Mucosa of rectum (tissue), 2 donors: Measurements from ENCODE around the gene DAZAP2.

Experiments
- H3K27ac ChIP-seq, 2 donors: one replicate each; pipeline ENCODE4 v1.7.0; 2013; ENCODE audit warnings: inconsistent platforms in 2 of 2, low read depth in 2 of 2, low read length in 2 of 2
- H3K27me3 ChIP-seq, 2 donors: one replicate each; pipeline ENCODE4 v1.7.0; 2013; ENCODE audit warnings: low read length in 2 of 2; ENCODE audit not compliant: control insufficient read depth in 2 of 2, insufficient read depth in 2 of 2
- H3K36me3 ChIP-seq, 2 donors: one replicate each; pipeline ENCODE4 v1.7.0; 2013; ENCODE audit warnings: low read length in 2 of 2; ENCODE audit not compliant: control insufficient read depth in 2 of 2, insufficient read depth in 2 of 2
- H3K4me1 ChIP-seq, 2 donors: one replicate each; pipeline ENCODE4 v1.7.0; 2013; ENCODE audit warnings: low read length in 2 of 2, mild to moderate bottlenecking in 1 of 2; ENCODE audit not compliant: control insufficient read depth in 2 of 2, insufficient read depth in 2 of 2
- H3K4me3 ChIP-seq, 2 donors: one replicate each; pipeline ENCODE4 v1.7.0; 2013; ENCODE audit warnings: low read length in 2 of 2
- H3K9ac ChIP-seq, 2 donors: one replicate each; pipeline ENCODE4 v1.7.0; 2013; ENCODE audit warnings: low read length in 2 of 2, low read depth in 1 of 2, mild to moderate bottlenecking in 1 of 2
- H3K9me3 ChIP-seq, 2 donors: one replicate each; pipeline ENCODE4 v1.7.0; 2013; ENCODE audit warnings: low read length in 2 of 2; ENCODE audit not compliant: control insufficient read depth in 2 of 2
- donor health status: healthy.
- donor health status: Normal muscosa, but diverticular disease.

Gene DAZAP2

GRCh38 chr12:51199366-51199945 is 39.2 kb upstream of the DAZAP2 start:
- no peak overlapping the region for H3K4me3 ChIP-seq
- no peaks in the 10 kb centered on the region for H3K27me3 ChIP-seq
- no peak overlapping the region for H3K9ac ChIP-seq
- H3K9me3 ChIP-seq = no peaks in the 10 kb centered on the region
- H3K27ac ChIP-seq = no peak overlapping the region
- no peaks in the 10 kb centered on the region for H3K4me1 ChIP-seq
- H3K36me3 ChIP-seq = no peaks in the 10 kb centered on the region

DNA sequence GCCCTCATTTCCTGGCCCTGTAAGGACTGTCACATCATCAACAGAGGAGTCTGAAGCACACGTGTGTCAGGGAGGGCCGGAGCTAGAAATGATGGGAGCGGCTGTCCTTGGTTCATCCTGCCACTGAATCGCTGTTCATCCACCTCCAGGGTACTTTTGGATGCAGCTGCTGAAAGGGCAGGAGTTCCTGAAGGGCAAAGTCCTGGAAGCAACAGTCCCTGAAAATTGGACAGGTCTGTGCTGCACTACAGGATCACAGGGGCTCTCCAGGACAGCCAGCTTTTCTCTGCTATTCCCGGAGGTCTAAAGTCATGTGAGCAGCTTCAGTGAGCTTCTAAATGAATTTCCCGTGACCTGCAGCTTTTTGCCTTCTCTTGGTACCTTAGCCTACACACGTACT is 38.5 kb upstream of the DAZAP2 start:
- Histone ChIP-seq H3K4me3 (no peak overlapping the region), H3K36me3 (no peaks in the 10 kb centered on the region), H3K9me3 (no peaks in the 10 kb centered on the region), H3K27ac (no peak overlapping the region), H3K9ac (no peak overlapping the region), H3K4me1 (no peaks in the 10 kb centered on the region), H3K27me3 (no peaks in the 10 kb centered on the region)

DNA sequence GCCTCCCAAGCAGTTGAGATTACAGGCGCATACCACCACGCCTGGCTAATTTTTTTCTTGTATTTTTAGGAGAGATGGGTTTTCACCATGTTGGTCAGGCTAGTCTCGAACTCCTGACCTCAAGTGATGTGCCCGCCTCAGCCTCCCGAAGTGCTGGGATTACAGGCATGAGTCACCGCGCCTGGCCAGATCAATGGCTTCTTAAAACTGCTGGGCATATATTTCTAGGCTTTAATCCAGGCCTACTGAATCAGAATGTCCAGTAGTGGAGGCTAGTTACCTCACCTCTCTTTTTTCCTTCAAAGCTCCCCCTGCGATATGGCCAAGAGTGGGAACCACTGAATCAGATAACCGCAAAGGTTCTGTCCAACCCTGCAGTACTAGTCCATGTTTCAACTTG is 37.8 kb upstream of the DAZAP2 start:
- no peaks in the 10 kb centered on the region for H3K36me3 ChIP-seq
- no peak overlapping the region for H3K4me3 ChIP-seq
- no peaks in the 10 kb centered on the region for H3K27me3 ChIP-seq
- H3K9me3 ChIP-seq = no peaks in the 10 kb centered on the region
- H3K4me1 ChIP-seq = no peaks in the 10 kb centered on the region
- H3K9ac ChIP-seq = no peak overlapping the region
- H3K27ac ChIP-seq = no peak overlapping the region

DNA sequence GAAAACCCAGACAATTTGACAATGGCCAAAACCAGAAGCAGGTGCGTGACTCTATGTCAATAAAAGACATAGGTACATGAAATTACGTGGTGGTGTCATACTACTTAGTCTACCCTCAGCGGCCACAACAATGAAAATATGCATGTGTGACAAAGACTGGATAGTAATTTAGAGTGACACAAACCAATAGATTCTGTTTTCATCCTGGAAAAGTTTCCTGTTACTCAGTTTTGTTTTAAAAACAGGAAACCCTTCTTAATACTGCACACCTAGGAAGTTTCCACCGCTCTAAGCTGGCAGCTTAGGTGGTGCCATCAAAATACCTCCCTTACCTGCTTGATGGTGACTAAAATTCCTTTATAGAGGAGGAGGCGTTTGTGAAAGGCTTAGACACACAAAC is 35.9 kb upstream of the DAZAP2 start:
- Histone ChIP-seq H3K27me3 (no peaks in the 10 kb centered on the region), H3K4me1 (no peaks in the 10 kb centered on the region), H3K36me3 (no peaks in the 10 kb centered on the region), H3K4me3 (no peak overlapping the region), H3K9ac (no peak overlapping the region), H3K9me3 (no peaks in the 10 kb centered on the region), H3K27ac (no peak overlapping the region)

- Histone ChIP-seq H3K9me3 (no peaks in the 10 kb centered on the region), H3K27me3 (no peaks in the 10 kb centered on the region), H3K9ac (no peak overlapping the region), H3K4me3 (no peak overlapping the region), H3K27ac (no peak overlapping the region), H3K4me1 (no peaks in the 10 kb centered on the region), H3K36me3 (no peaks in the 10 kb centered on the region)
Measured at GRCh38 chr12:51205350-51205749, 33.3 kb upstream of the DAZAP2 start.

DNA sequence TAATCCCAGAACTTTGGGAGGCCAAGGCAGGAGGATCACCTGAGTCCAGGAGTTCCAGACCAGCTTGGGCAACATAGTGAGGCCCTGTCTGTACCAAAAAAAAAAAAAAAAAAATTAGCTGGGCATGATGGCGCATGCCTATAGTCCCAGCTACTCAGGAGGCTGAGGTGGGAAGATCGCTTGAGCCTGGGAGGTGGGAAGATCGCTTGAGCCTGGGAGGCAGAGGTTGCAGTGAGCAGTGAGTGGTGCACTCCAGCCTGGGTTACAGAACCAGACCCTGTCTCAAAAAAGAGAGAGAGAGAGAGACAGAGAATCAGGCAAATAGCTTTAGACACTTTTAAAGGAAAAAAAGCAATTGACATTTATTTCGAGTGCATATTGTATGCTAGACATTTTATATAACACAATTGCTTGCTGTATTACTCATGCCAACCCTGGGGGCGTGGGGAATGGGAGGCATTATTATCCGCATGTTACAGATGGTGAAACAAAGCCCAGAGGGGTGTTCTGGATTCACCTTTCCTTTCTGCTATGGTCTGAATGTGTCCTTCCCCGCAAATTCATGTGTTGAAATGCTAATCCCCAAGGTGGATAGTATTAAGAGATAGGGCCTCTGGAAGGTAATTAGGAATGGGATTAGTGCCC is 30.5 kb upstream of the DAZAP2 start:
- no peak overlapping the region for H3K4me3 ChIP-seq
- no peaks in the 10 kb centered on the region for H3K4me1 ChIP-seq
- H3K9me3 ChIP-seq = no peaks in the 10 kb centered on the region
- no peak overlapping the region for H3K9ac ChIP-seq
- no peak overlapping the region for H3K27ac ChIP-seq
- no peaks in the 10 kb centered on the region for H3K36me3 ChIP-seq
- no peaks in the 10 kb centered on the region for H3K27me3 ChIP-seq

GRCh38 chr12:51209259-51209658 is 29.4 kb upstream of the DAZAP2 start:
- H3K9ac ChIP-seq = no peak overlapping the region
- no peaks in the 10 kb centered on the region for H3K36me3 ChIP-seq

DNA sequence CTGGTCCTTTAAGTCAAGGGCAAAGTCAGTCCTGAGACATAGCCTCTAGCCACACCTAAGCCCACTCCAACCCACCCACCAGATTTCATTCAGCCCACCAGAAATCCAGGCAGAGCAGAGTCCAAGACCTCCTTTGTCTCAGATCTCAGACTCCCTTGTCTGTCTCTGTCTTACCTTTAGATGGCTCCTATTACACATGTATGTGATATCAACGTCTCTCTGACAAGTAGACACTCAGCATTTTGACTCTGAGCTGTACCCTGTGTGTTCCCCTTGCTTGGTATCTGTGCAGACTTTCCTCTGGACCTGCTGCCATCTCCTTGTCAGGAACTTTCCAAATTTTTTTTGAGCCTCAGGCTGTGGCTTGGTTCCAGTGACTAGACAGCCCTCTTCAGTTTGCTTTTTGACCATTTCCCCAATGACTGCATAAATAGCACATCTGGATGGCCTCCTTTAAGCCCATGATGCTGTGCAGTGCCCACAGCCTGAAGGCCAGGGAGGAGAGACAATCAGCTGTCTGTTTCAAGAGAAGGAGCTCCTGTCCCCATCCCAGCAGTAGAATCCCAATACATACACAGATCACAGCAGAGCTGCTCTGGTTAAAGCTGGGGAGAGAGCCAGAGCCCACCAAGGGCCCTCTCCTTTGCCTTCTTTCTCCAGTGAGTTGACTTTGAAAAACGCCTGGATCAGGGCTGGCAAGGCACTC is 27.8 kb upstream of the DAZAP2 start:
- Histone ChIP-seq H3K4me3 (no peak overlapping the region), H3K4me1 (no peaks in the 10 kb centered on the region), H3K27ac (no peak overlapping the region), H3K27me3 (no peaks in the 10 kb centered on the region), H3K9ac (no peak overlapping the region), H3K9me3 (no peaks in the 10 kb centered on the region), H3K36me3 (no peaks in the 10 kb centered on the region)

More at GRCh38 chr12:51209259-51209658, 29.4 kb upstream of the DAZAP2 start:
- no peaks in the 10 kb centered on the region for H3K9me3 ChIP-seq
- no peaks in the 10 kb centered on the region for H3K27me3 ChIP-seq
- no peaks in the 10 kb centered on the region for H3K4me1 ChIP-seq
- H3K27ac ChIP-seq = no peak overlapping the region
- H3K4me3 ChIP-seq = no peak overlapping the region

- Histone ChIP-seq H3K27ac (no peak overlapping the region), H3K9ac (no peak overlapping the region), H3K36me3 (no peaks in the 10 kb centered on the region), H3K9me3 (no peaks in the 10 kb centered on the region), H3K4me3 (no peak overlapping the region), H3K4me1 (peaks cover 11 to 12% of the 10 kb centered on the region in 2 donors), H3K27me3 (no peaks in the 10 kb centered on the region)
Measured at GRCh38 chr12:51214895-51215294, 23.7 kb upstream of the DAZAP2 start.

DNA sequence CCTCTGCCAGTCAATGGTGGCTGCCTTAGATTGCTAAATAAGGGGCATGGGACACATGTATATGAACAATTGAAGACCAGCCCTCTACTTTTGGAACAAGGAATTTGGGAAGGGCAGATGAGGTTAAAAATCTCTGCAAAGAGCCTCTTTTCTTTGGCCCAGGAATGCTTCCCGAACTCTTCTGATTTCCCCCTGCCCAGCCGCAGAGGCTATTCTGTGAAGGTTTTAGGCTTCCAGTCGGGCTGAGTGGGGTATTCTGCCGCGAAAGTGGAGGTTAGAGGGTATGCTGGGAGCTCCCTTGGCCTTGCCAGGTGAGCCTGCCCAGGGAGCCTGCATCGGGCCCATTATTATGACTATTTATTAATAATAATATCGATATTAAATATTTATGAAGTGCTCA is 22.0 kb upstream of the DAZAP2 start:
- peak overlapping the region; percentile 63 to 70 for H3K4me3 ChIP-seq

More for the DNA sequence above, 22.0 kb upstream of the DAZAP2 start:
- Histone ChIP-seq H3K36me3 (no peaks in the 10 kb centered on the region), H3K9ac (peak overlapping the region in 1 of 2 donors; percentile 60), H3K9me3 (no peaks in the 10 kb centered on the region), H3K4me1 (peaks cover 11 to 12% of the 10 kb centered on the region in 2 donors), H3K27ac (peak overlapping the region in 1 of 2 donors; percentile 89), H3K27me3 (no peaks in the 10 kb centered on the region)
